ENCODE results near the gene SOX8.

SOX8 gene

GRCh38 chr16:1020591-1020990, 39.0 kb downstream of the SOX8 start:
- no peaks in the 10 kb centered on the region for H3K9me3 ChIP-seq (replicated peaks; ENCODE audit: insufficient read depth, low read length)
- no peak overlapping the region for H3K4me3 ChIP-seq (ENCODE audit: low read length)
- no peak overlapping the region for H2AFZ ChIP-seq (ENCODE audit: low read length)
- H4K20me1 ChIP-seq (ENCODE audit: insufficient read depth, low read length): no peaks in the 10 kb centered on the region
- H3F3A ChIP-seq (ENCODE audit: insufficient read depth, low read length): no peaks in the 10 kb centered on the region
- H3K9me2 ChIP-seq (replicated peaks; ENCODE audit: insufficient read depth, low read length): no peaks in the 10 kb centered on the region
- no peak for DNase-seq
- H3K27ac ChIP-seq (ENCODE audit: low read length): no peak overlapping the region
- TF ChIP-seq EZH2phosphoT487 (IDR thresholded peaks at IDR 0.05; ENCODE audit: low read length) (no peak), EZH2 (optimal IDR thresholded peaks at IDR 0.05; ENCODE audit: low read depth, low read length) (no peak)
- TF ChIP-seq, protein P1, sequence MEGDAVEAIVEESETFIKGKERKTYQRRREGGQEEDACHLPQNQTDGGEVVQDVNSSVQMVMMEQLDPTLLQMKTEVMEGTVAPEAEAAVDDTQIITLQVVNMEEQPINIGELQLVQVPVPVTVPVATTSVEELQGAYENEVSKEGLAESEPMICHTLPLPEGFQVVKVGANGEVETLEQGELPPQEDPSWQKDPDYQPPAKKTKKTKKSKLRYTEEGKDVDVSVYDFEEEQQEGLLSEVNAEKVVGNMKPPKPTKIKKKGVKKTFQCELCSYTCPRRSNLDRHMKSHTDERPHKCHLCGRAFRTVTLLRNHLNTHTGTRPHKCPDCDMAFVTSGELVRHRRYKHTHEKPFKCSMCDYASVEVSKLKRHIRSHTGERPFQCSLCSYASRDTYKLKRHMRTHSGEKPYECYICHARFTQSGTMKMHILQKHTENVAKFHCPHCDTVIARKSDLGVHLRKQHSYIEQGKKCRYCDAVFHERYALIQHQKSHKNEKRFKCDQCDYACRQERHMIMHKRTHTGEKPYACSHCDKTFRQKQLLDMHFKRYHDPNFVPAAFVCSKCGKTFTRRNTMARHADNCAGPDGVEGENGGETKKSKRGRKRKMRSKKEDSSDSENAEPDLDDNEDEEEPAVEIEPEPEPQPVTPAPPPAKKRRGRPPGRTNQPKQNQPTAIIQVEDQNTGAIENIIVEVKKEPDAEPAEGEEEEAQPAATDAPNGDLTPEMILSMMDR (IDR thresholded peaks at IDR 0.05; ENCODE audit: low read length): no peak
- H3K4me1 ChIP-seq (ENCODE audit: low read length): no peaks in the 10 kb centered on the region
- no peak overlapping the region for H3K4me2 ChIP-seq (ENCODE audit: low read depth, low read length)
- peaks cover 96% of the 10 kb centered on the region for H3K27me3 ChIP-seq (replicated peaks; ENCODE audit: insufficient read depth, low read length)
- H3K36me3 ChIP-seq (replicated peaks; ENCODE audit: insufficient read depth, low read length): no peaks in the 10 kb centered on the region
- no peaks in the 10 kb centered on the region for H3K79me2 ChIP-seq (ENCODE audit: low read length)
- H3K9ac ChIP-seq (ENCODE audit: low read length): no peak overlapping the region

DNA sequence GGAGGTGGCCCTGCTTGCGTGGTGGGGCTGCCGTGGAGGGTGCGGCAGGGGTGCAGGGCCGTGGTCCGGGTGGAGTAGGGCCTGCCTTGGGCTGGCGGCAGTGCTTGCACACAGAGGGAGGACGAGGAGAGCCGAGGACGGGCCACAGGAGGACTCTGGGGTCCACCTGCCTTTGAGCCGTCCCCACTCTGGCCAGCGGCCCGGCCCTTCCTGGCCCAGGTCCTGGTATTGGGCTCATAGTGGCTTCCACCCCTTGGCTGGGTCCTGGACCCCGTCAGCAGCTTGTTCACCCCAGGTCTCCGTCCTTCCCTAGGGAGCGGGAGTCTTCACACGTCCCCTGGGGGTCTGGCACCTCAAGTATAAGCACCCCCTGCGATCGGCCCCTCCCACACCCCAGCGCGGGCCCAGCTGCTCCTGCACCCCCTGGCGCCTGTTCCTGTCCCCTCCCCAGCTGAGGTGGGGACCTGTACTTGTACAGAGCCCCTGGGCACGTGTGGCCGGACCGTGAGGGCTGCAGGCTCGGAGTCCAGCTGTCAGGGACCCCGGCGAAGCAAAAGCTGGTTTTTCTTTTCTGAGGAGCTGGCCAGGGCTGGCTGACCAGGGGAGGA, 40.1 kb downstream of the SOX8 start:
- H3K4me1 ChIP-seq (ENCODE audit: low read length): no peaks in the 10 kb centered on the region
- no peak overlapping the region for H3K27ac ChIP-seq (ENCODE audit: low read length)
- H3K9me3 ChIP-seq (replicated peaks; ENCODE audit: insufficient read depth, low read length): no peaks in the 10 kb centered on the region
- H3K27me3 ChIP-seq (replicated peaks; ENCODE audit: insufficient read depth, low read length): peaks cover 94% of the 10 kb centered on the region
- DNase-seq: no peak
- no peaks in the 10 kb centered on the region for H3K9me2 ChIP-seq (replicated peaks; ENCODE audit: insufficient read depth, low read length)
- TF ChIP-seq EZH2phosphoT487 (IDR thresholded peaks at IDR 0.05; ENCODE audit: low read length): no peak
- TF ChIP-seq, protein P1 (IDR thresholded peaks at IDR 0.05; ENCODE audit: low read length): no peak
- no peak overlapping the region for H3K4me3 ChIP-seq (ENCODE audit: low read length)
- H3K36me3 ChIP-seq (replicated peaks; ENCODE audit: insufficient read depth, low read length): no peaks in the 10 kb centered on the region
- H4K20me1 ChIP-seq (ENCODE audit: insufficient read depth, low read length): no peaks in the 10 kb centered on the region
- H2AFZ ChIP-seq (ENCODE audit: low read length): no peak overlapping the region
- no peak overlapping the region for H3K9ac ChIP-seq (ENCODE audit: low read length)
- no peaks in the 10 kb centered on the region for H3F3A ChIP-seq (ENCODE audit: insufficient read depth, low read length)
- no peak overlapping the region for H3K4me2 ChIP-seq (ENCODE audit: low read depth, low read length)
- no peaks in the 10 kb centered on the region for H3K79me2 ChIP-seq (ENCODE audit: low read length)

GRCh38 chr16:1022466-1022865, 40.9 kb downstream of the SOX8 start:
- H3K9me3 ChIP-seq (replicated peaks; ENCODE audit: insufficient read depth, low read length): no peaks in the 10 kb centered on the region
- no peak overlapping the region for H3K27ac ChIP-seq (ENCODE audit: low read length)
- H3K9me2 ChIP-seq (replicated peaks; ENCODE audit: insufficient read depth, low read length): no peaks in the 10 kb centered on the region
- no peak overlapping the region for H3K4me3 ChIP-seq (ENCODE audit: low read length)
- H3K27me3 ChIP-seq (replicated peaks; ENCODE audit: insufficient read depth, low read length): peaks cover 94% of the 10 kb centered on the region
- H3K4me1 ChIP-seq (ENCODE audit: low read length): no peaks in the 10 kb centered on the region
- no peak for DNase-seq
- H4K20me1 ChIP-seq (ENCODE audit: insufficient read depth, low read length): no peaks in the 10 kb centered on the region
- H3K4me2 ChIP-seq (ENCODE audit: low read depth, low read length): no peak overlapping the region
- H3K36me3 ChIP-seq (replicated peaks; ENCODE audit: insufficient read depth, low read length): no peaks in the 10 kb centered on the region
- H3K79me2 ChIP-seq (ENCODE audit: low read length): no peaks in the 10 kb centered on the region
- no peaks in the 10 kb centered on the region for H3F3A ChIP-seq (ENCODE audit: insufficient read depth, low read length)
- TF ChIP-seq, protein P1 (IDR thresholded peaks at IDR 0.05; ENCODE audit: low read length): no peak
- TF ChIP-seq EZH2phosphoT487 (IDR thresholded peaks at IDR 0.05; ENCODE audit: low read length): no peak
- no peak for TF ChIP-seq EZH2 (optimal IDR thresholded peaks at IDR 0.05; ENCODE audit: low read depth, low read length)
- no peak overlapping the region for H3K9ac ChIP-seq (ENCODE audit: low read length)
- H2AFZ ChIP-seq (ENCODE audit: low read length): no peak overlapping the region
